NCI-H748 (cell line): ENCODE results near the gene TGFB3.
"Not testable (repeated sequence)": the region's sequence is repeated elsewhere in the genome, so short reads cannot be mapped to it uniquely, and the experiment has no call there.

ENCODE experiments used
- DNase-seq: peaks from one replicate; lab custom pipeline; 2025; ENCODE audit not compliant: unreplicated experiment; lab: John Stamatoyannopoulos, UW

The TGFB3 gene

GRCh38 chr14:75961662-75962061 lies 20.1 kb downstream of the TGFB3 start:
- DNase-seq: no peak

GRCh38 chr14:75960231-75960630 lies 21.6 kb downstream of the TGFB3 start:
- DNase-seq: no peak

GRCh38 chr14:75959031-75959430 lies 22.8 kb downstream of the TGFB3 start:
- DNase-seq: no peak

- DNase-seq: no peak
These were observed 29.3 kb downstream of the TGFB3 start for GRCh38 chr14:75952489-75952888.

DNA sequence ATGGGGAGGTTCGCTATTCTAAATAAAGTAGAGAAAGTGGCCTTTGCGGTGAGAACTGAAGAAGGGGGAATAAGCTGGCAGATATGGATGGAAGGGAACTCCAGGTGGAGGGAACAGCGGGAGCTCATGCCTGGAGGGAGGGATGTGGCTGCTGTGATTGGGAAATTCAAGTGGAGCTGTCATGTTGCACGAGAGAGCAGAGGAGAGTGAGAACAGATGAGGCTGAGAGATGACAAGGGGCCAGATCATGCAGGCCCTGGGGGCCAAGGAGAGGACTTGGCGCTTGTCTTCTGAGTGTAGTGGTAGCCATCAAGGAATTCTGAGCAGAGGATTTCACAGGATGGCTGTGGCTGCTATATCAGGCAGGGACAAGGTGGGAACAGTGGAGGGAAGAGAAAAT lies 35.0 kb downstream of the TGFB3 start:
- no peak for DNase-seq

DNA sequence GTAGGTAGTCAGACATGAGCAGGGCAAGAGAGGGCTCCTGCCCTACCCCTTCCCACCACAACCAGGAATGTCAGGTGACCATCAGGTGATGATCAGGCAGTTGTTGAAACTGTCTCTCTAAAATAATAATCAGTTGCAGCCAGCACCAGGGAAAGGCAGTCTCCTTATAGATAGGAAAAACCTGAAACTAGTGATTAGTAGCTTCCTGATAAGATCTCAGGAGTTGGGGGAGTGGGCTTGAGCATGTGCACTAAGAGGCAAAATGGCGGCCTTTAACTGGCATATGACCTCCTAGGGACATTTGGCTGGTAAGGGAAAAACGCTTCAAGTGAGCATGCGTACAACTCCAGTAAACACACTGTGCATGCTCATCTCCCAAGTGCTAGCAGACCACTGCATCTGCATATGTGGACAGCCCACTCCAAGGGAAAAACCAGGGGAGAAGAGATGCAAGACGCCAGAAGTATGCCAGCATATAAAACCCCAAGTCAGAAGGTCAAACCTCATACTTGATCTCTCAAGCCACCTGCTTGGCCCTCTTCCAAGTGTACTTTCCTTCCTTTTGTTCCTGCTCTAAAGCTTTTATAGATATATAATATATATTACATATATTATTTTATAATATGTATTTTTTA lies 37.1 kb downstream of the TGFB3 start:
- no peak for DNase-seq

GRCh38 chr14:75941030-75941429 lies 40.8 kb downstream of the TGFB3 start:
- DNase-seq: no peak

DNA sequence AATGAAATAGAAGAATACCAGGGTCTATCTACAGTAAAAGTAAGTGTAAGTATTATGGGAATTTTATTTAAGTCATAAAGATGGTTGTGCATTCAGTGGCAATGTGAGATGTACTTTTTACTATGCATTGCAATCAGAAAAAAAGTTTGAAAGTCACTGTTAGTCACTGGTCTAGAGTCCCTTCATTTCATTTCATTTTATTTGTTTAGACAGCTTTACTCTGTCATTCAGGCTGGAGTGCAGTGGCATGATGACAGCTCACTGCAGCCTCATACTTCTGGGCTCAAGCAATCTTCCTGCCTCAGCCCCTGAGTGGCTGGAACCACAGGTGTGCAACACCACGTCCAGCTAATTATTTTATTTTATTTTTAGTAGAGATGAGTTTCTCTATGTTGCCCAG lies 42.6 kb downstream of the TGFB3 start:
- DNase-seq: no peak

GRCh38 chr14:75934998-75935628 lies 46.7 kb downstream of the TGFB3 start:
- DNase-seq: peak; percentile 85

DNA sequence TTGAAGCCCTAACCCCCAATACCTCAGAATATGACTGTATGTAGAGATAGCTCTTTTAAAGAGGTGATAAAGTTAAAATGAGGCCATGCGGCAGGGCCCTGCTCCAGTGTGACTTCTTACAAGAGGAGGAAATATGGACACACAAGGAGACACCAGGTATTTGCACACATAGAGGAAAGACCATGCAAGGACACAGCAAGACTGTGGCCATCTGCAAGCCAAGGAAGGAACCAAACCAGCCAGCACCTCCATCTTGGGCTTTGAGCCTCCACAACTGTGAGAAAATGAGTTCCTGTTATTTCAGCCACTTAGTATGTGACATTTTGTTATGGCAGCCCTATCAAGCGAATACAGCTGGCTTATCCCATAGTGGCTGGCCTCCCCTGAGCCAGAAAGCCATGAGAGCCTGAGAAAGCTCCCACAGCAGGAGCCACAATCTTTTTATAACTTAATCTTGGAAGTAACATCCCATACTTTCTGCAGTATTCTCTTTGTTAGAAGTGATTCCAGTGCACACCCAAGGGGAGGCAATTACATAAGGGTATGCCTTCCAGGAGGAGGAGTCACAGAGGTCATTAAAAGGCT lies 48.0 kb downstream of the TGFB3 start:
- DNase-seq: no peak

- no peak for DNase-seq
These were observed 53.1 kb downstream of the TGFB3 start for GRCh38 chr14:75928690-75929181.

DNA sequence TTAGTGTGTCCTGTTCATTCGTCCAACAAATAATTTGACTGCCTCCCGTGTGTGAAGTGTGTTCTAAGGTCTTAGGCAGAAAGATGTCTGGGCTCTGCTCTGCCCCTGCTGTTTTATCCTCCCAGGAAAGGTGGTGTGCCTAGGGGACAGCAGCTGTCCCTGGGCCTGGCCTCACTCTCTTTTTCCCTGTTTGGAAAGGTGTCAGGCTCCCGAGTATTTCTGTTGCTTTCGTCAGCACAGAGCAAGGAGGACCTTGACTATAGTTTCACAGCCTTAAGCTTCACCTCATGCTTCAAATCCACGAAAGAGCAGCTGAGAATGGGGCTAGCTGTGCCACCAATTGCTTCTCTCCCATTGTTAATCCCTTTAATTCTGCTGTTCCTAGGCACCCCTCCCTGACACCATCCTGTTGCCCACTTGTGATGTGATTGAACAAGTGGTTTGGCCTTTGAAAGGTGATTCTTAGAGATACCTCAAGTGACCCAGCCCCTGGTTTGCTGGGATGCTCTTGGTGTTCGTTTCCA lies 54.2 kb downstream of the TGFB3 start:
- peak; percentile 8 for DNase-seq

- no peak for DNase-seq
These were observed 55.2 kb downstream of the TGFB3 start for GRCh38 chr14:75926431-75927115.

GRCh38 chr14:75925141-75925840 lies 56.5 kb downstream of the TGFB3 start:
- not testable (repeated sequence) for DNase-seq

DNA sequence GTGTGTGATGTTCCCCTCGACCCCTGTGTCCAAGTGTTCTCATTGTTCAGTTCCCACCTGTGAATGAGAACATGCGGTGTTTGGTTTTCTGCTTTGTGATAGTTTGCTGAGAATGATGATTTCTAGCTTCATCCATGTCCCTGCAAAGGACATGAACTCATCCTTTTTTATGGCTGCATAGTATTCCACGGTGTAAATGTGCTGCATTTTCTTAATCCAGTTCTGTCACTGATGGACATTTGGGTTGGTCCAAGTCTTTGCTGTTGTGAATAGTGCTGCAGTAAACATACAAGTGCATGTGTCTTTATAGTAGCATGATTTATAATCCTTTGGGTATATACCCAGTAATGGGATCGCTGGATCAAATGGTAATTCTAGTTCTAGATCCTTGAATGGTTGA lies 61.4 kb downstream of the TGFB3 start:
- DNase-seq: not testable (repeated sequence)

DNA sequence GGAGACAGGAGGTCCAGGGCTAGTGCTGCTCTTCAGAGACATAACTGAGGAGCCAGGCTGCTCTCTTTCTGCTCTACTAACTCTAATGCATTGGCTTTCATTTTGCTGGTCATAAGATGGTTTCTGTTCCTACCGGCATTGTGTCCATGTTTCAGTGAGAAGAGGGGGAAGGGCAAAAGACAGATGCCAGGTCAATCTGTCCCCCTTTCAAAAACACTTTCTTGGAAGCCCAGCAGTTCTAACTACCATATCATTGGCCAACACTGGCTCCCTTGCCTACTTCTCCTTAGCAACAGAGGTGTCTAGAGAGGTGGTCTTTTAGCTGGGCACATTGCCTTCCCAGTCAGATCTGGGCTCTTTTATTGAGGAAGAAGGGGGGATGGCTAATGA lies 63.9 kb downstream of the TGFB3 start:
- no peak for DNase-seq

GRCh38 chr14:75917322-75917945 lies 64.4 kb downstream of the TGFB3 start:
- no peak for DNase-seq

- DNase-seq: no peak
These were observed 66.8 kb downstream of the TGFB3 start for GRCh38 chr14:75915045-75915444.

- no peak for DNase-seq
These were observed 68.6 kb downstream of the TGFB3 start for GRCh38 chr14:75913183-75913582.

GRCh38 chr14:75911883-75912282 lies 69.9 kb downstream of the TGFB3 start:
- no peak for DNase-seq

DNA sequence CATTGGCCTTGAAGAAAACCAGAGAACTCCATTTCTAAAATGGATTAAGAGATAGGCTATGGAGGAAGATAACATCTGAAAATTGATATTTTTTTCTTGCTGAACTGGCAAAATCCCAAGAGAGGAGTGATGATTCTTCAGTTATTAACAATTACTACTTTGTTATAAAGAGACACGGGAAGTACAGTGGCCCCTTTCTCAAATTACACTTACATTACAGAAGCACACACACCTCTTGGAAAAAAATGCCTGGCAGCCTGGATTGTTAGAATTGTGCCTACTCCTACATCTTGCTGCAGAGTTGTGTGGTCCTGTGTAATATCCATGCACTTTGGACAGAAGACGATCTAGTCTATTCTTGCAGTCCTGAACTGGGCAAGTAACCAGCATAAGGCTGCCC lies 71.7 kb downstream of the TGFB3 start:
- no peak for DNase-seq
